HG03097 (cell line): ENCODE results near the gene ZRANB1.

Experiments
- ATAC-seq: cut with Tn5 transposase; IDR thresholded peaks from one replicate; pipeline ENCODE4 v1.9.1; 2021; ENCODE audit not compliant: unreplicated experiment, low FRiP score

ZRANB1 gene

GRCh38 chr10:125033146-125033924 lies 91.4 kb downstream of the ZRANB1 start:
- no peak for ATAC-seq

- no peak for ATAC-seq
Measured at GRCh38 chr10:125034675-125035074, 92.8 kb downstream of the ZRANB1 start.

GRCh38 chr10:125035136-125035535 lies 93.2 kb downstream of the ZRANB1 start:
- no peak for ATAC-seq

GRCh38 chr10:125035588-125036295 lies 93.8 kb downstream of the ZRANB1 start:
- ATAC-seq: no peak

GRCh38 chr10:125037145-125037877 lies 95.4 kb downstream of the ZRANB1 start:
- ATAC-seq: no peak
